Osteocyte (in vitro differentiated cells): ENCODE results near the gene CABYR. TPM values are rescaled to one million over a fixed set of nuclear protein-coding genes. Genes with fewer than 3 reads are reported as not detected.

Experiments used
- DNase-seq: peaks from one replicate; pipeline ENCODE4 v3.0.0; 2021; ENCODE audit warnings: mixed read lengths; ENCODE audit not compliant: unreplicated experiment; ENCODE audit errors: extremely low spot score
- H3K27ac Mint-ChIP-seq: one replicate; pipeline ENCODE4 v1.8.0; 2021; ENCODE audit warnings: mild to moderate bottlenecking, mixed read lengths; ENCODE audit not compliant: unreplicated experiment
- H3K27me3 Mint-ChIP-seq: one replicate; pipeline ENCODE4 v1.8.0; 2021; ENCODE audit warnings: mixed read lengths; ENCODE audit not compliant: unreplicated experiment
- H3K36me3 Mint-ChIP-seq: one replicate; pipeline ENCODE4 v1.8.0; 2021; ENCODE audit warnings: mixed read lengths; ENCODE audit not compliant: unreplicated experiment
- H3K4me1 Mint-ChIP-seq: one replicate; pipeline ENCODE4 v1.8.0; 2021; ENCODE audit warnings: mixed read lengths; ENCODE audit not compliant: unreplicated experiment
- H3K4me3 Mint-ChIP-seq: one replicate; pipeline ENCODE4 v1.8.0; 2021; ENCODE audit warnings: mild to moderate bottlenecking, moderate library complexity, mixed read lengths; ENCODE audit not compliant: unreplicated experiment
- H3K9me3 Mint-ChIP-seq: one replicate; pipeline ENCODE4 v1.8.0; 2021; ENCODE audit warnings: mixed read lengths; ENCODE audit not compliant: unreplicated experiment
- total RNA-seq: library from RNA; stranded (reverse); gene quantifications from 2 replicates; pipeline ENCODE4 v1.2.1, GENCODE V29; 2021
- TF ChIP-seq, protein P1 (sequence below): fragments of 200-600 bp; sonication (generic); IDR thresholded peaks from 2 replicates; pipeline ENCODE4 v1.5.0; 2021; ENCODE audit warnings: antibody characterized with exemption, mild to moderate bottlenecking, moderate library complexity

CABYR gene
- total RNA-seq, 1 donor from 2014 or later = 3.9 TPM

DNA sequence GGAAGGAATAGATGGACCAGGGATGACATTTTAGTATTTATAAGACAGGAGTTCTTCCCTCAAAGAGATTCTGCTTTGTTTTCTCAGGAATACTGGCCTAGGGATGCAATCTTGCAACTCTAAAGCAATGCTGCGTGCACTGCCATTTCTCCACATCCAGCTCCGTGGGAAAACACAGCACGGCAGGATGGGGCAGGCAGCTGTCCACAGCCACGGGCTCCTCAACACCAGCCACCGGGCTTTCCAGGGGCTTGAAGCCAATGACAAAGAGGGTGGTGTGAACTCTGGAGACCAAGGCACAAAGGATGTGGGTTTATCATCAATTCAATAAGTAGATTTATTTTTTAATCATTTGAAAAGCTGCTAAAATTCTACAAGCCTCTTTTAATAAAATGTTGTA is 49.3 kb downstream of the CABYR start:
- Mint-ChIP-seq H3K27me3 (no peaks in the 10 kb centered on the region), H3K4me1 (no peaks in the 10 kb centered on the region), H3K4me3 (no peak overlapping the region), H3K36me3 (no peaks in the 10 kb centered on the region), H3K9me3 (no peaks in the 10 kb centered on the region), H3K27ac (no peak overlapping the region)
- TF ChIP-seq, protein P1, sequence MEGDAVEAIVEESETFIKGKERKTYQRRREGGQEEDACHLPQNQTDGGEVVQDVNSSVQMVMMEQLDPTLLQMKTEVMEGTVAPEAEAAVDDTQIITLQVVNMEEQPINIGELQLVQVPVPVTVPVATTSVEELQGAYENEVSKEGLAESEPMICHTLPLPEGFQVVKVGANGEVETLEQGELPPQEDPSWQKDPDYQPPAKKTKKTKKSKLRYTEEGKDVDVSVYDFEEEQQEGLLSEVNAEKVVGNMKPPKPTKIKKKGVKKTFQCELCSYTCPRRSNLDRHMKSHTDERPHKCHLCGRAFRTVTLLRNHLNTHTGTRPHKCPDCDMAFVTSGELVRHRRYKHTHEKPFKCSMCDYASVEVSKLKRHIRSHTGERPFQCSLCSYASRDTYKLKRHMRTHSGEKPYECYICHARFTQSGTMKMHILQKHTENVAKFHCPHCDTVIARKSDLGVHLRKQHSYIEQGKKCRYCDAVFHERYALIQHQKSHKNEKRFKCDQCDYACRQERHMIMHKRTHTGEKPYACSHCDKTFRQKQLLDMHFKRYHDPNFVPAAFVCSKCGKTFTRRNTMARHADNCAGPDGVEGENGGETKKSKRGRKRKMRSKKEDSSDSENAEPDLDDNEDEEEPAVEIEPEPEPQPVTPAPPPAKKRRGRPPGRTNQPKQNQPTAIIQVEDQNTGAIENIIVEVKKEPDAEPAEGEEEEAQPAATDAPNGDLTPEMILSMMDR = no peak
- no peak for DNase-seq

DNA sequence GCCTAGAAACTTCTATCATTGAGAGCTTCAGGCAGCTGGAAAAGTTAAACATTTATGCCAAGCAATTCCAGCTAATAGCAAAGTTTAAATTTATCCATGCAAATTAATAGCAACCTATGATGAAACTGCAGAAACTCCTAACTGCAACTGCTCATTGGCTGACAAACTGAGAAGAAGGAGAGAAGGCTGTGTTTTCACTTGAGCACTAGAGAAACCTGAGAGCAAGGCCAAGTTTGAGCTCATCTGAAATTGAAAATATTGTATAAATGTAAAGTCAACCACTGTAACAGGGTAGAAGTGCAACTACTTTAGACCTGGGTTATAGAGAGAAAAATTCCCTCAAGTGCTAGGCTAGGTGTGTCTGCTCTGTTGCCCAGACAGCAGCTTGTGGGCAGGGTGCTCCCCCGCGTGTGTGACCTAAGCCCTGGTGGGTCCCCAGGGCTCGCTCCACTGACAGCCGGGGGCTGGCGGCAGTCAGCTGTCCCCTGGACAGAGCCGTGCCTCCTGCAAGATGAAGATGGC is 50.2 kb downstream of the CABYR start:
- Mint-ChIP-seq H3K27me3 (no peaks in the 10 kb centered on the region), H3K4me1 (no peaks in the 10 kb centered on the region), H3K36me3 (no peaks in the 10 kb centered on the region), H3K4me3 (no peak overlapping the region), H3K27ac (no peak overlapping the region), H3K9me3 (no peaks in the 10 kb centered on the region)
- DNase-seq = no peak
- TF ChIP-seq, protein P1 = no peak

DNA sequence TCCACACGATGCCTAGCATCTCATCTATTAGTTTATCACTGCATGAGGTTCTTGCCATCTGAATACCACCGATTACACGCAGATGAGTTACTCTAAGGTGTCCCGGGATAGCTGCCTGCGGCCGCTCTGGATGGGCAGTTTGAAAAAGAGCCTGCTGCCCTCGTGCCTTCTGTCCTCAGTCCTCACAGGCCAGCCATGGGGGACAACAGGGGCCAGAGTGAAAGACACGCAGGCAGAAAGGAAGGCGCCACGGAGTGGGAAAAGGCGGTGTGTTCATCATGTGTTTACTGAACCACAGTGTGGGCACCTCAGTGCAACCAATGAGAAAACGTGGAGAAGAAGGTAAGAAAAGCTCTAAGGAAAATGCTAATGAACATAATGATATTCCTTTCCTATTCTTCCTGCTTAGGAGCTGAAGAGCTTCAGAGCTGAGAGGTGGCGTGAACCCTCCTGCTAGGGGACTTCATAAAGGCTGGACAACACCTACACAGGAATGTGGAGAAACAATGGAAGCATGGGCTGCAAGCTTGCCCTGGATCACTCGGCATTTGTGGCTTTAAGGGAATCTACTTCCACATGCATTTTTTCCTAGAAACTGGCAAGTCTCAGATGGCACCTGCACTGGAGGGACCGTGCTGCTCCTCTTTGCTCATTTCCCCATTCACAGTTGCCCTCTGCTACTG is 50.9 kb downstream of the CABYR start:
- TF ChIP-seq, protein P1 = no peak
- no peaks in the 10 kb centered on the region for H3K27me3 Mint-ChIP-seq
- H3K36me3 Mint-ChIP-seq = no peaks in the 10 kb centered on the region
- no peaks in the 10 kb centered on the region for H3K4me1 Mint-ChIP-seq
- H3K4me3 Mint-ChIP-seq = no peak overlapping the region
- no peaks in the 10 kb centered on the region for H3K9me3 Mint-ChIP-seq
- H3K27ac Mint-ChIP-seq = no peak overlapping the region
- DNase-seq = no peak

DNA sequence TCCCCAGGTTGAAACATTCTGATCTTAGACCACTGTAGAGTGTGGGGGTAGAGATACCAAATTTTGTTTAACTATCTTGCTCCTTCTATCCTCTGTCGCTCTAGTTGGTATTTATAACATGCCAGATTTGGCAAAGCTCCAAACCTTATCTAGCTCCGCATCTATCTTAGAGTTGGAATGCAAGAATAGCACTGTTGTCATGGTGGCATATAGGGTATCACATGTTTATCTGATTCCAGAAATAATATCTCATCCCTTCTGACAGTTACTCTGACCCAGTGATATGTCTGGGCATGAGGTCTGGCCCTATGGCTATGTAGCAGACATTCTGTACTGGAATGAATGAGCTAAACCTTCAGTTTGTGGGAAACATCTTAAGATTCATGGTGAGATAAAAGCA is 51.7 kb downstream of the CABYR start:
- H3K36me3 Mint-ChIP-seq = peaks cover 3% of the 10 kb centered on the region
- TF ChIP-seq, protein P1 = no peak
- no peaks in the 10 kb centered on the region for H3K4me1 Mint-ChIP-seq
- no peak for DNase-seq
- H3K4me3 Mint-ChIP-seq = no peak overlapping the region
- H3K9me3 Mint-ChIP-seq = no peaks in the 10 kb centered on the region
- no peaks in the 10 kb centered on the region for H3K27me3 Mint-ChIP-seq
- H3K27ac Mint-ChIP-seq = no peak overlapping the region

DNA sequence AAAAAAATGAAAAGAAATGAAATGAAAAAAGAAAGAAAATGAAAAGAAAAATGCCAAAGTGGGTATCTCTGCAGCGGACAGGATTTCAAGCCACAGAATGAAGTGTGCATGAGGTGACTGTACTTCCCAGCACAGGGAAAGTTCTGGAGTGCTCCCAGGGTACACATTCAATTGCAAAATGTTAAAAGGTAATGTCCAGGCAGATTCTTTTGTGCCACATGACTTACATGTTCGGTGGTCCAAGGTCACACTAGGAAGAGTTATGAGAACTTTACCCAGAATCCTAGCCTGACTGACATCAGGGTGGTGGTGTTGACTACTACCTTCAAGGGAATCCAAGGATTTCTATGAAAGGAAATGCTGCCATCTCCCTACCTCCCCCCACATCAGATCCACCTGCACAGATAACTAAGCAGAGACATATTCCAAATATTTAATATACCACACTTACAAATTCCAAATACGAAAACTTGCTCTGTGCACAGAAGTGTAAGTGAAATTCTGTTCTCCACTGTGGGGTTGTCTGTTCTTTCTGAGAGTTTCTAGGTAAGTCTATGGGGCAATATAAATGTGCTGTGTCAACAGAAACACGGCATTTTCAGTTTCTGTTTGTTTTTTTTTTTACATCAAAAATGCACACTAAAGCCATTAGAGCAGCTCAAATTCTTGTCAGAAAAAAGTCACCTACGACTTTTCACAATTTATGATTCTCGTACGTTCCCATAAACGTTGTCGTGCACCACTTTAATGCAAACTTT is 56.6 kb downstream of the CABYR start:
- Mint-ChIP-seq H3K4me1 (no peaks in the 10 kb centered on the region), H3K9me3 (no peaks in the 10 kb centered on the region), H3K27ac (no peak overlapping the region), H3K36me3 (peaks cover 3% of the 10 kb centered on the region), H3K27me3 (no peaks in the 10 kb centered on the region), H3K4me3 (no peak overlapping the region)
- DNase-seq = no peak
- TF ChIP-seq, protein P1 = no peak
